ENCODE data around the gene CCHCR1.
"Not testable (repeated sequence)": the region's sequence is repeated elsewhere in the genome, so short reads cannot be mapped to it uniquely, and the experiment has no call there.

The CCHCR1 gene

DNA sequence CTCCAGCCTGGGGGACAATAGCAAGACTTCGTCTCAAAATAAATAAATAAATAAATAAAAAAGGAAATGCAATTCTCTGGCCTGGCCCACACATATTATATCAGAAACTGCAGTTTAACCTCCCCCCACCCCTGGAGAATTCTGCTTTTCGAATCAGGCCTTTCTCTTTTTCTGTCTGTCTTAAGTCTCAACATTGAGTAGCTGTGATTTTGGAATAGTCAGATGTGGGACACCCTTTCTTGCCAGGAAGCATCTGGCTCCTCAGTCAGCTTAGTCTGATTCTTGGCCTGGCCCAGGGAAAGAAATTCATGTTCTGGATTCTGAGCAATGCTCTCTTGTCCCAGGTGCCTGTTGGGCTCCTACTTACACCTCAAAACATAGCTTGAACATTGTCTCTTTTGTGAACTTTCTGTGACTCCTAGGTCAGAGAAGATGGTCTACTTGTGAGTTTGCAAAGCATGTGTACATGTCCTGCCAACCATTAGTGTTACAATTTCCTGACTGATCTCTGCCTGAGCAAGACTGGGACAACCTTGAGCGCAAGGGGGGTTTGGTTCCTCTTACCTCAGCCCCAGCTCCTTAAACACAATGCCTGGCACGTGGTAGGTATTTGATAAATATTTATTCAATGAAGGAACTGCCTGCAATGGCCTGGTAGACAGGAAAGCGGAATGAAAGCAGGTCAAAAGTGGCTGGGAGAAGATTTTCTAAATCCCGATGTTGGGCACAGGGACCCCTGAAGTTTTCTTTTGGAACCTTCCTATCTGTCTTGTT is 36.6 kb upstream of the CCHCR1 start:
- TF ChIP-seq JUND (IDR thresholded peaks at IDR 0.05; ENCODE audit: low read depth) = no peak
- DNase-seq (ENCODE audit: low read depth in 1 of 2, low spot score in 1 of 2) = no peak
- in situ Hi-C loops (cut with HindIII; ENCODE audit: low pct_unique_long_range_greater_than_20kb, low sequenced_read_pairs) = no loop called here

DNA sequence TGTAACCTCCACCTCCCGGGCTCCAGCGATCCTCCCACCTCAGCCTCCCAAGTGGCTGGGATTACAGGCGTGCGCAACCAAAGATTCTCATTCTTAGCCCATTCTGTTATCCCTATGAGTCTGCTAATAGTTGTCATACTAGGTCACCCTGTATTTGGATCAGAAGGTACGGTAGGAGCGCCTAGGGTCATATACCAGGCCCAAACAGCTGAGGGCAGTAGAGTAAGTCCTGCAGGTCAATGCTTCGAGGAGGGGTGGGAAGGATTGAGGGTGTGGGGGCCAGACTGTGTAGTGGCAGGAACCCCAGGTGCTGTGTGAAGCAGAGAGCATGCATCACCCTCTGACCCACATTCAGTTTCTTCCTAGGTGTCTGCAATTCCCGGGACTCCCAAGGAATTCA is 35.6 kb upstream of the CCHCR1 start:
- in situ Hi-C loops (cut with HindIII; ENCODE audit: low pct_unique_long_range_greater_than_20kb, low sequenced_read_pairs) = no loop called here

DNA sequence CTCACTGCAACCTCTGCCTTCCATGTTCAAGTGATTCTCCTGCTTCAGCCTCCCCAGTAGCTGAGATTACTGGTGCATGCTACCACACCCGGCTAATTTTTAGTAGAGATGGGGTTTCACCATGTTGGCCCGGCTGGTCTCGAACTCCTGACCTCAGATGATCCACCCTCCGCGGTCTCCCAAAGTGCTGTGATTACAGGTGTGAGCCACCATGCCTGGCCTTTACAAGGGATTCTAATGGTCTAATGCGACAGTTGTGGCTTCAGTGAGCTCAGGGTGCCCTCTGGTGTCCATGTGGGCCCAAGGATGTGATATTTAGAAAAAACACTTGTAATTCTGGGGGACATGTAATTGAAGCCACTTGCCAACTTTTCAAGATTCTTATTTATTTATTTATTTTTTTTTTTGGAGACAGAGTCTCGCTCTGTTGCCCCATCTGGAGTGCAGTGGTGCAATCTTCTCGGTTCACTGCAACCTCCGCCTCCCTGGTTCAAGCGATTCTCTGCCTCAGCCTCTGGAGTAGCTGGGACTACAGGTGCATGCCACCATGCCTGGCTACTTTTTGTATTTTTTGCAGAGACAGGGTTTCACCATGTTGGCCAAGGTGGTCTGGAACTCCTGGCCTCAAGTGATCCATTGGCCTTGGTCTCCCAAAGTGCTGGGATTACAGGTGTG is 35.0 kb upstream of the CCHCR1 start:
- in situ Hi-C loops (cut with HindIII; ENCODE audit: low pct_unique_long_range_greater_than_20kb, low sequenced_read_pairs) = not testable (repeated sequence)
- peak in 1 of 2 experiments; percentile 90 for DNase-seq (ENCODE audit: low read depth in 1 of 2, low spot score in 1 of 2)

More for the DNA sequence above, 35.6 kb upstream of the CCHCR1 start:
- DNase-seq (ENCODE audit: low read depth in 1 of 2, low spot score in 1 of 2) = peak in 1 of 2 experiments; percentile 35
- no peak for TF ChIP-seq JUND (IDR thresholded peaks at IDR 0.05; ENCODE audit: low read depth)

DNA sequence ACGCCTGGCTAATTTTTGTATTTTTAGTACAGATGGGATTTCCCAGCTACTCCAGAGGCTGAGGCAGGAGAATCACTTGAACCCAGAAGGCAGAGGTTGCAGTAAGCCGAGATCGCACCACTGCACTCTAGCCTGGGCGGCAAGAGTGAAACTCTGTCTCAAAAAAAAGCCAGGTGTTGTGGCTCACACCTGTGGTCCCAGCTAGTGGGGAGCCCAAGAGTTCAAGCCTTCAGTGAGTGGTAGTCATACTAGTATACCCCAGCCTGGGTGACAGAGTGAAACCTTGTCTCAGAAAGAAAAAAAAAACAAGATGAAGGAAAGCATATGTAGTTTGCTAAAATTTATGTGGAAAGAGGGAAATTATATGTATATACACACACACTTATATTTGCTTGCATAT is 32.9 kb upstream of the CCHCR1 start:
- no peak for DNase-seq (ENCODE audit: low read depth in 1 of 2, low spot score in 1 of 2)
- in situ Hi-C loops (cut with HindIII; ENCODE audit: low pct_unique_long_range_greater_than_20kb, low sequenced_read_pairs) = no loop called here
- TF ChIP-seq JUND (IDR thresholded peaks at IDR 0.05; ENCODE audit: low read depth) = no peak

DNA sequence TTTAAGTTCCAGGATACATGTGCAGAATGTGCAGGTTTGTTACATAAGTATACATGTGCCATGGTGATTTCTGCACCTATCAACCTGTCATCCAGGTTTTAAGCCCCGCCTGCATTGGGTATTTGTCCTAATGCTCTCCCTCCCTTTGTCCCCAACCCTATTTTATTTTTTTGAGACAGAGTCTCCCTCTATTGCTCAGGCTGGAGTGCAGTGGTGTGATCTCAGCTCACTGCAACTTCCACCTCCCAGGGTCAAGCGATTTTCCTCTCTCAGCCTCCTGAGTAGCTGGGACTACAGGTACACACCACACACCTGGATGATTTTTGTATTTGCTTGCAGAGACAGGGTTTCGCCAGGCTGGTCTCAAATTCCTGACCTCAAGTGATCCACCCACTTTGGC is 31.6 kb upstream of the CCHCR1 start:
- DNase-seq (ENCODE audit: low read depth in 1 of 2, low spot score in 1 of 2); in situ Hi-C loops (cut with HindIII; ENCODE audit: low pct_unique_long_range_greater_than_20kb, low sequenced_read_pairs): not testable (repeated sequence)

DNA sequence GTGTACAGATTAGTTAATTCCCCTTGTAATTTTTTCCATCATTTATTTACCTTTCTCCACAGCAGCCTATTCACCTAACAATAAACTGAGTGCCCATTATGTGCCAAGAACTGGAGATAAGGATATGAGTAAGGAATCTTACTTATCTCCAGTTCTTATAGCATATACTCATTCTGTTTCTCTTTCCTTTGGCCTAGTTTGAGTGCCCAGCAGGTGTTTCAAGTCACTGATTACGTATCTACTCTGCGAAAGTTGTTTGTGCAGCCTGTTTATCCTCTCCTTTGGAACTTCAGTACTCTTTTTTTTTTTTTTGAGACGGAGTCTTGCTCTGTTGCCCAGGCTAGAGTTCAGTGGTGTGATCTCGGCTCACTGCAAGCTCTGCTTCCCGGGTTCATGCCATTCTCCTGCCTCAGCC is 30.2 kb upstream of the CCHCR1 start:
- in situ Hi-C loops (cut with HindIII; ENCODE audit: low pct_unique_long_range_greater_than_20kb, low sequenced_read_pairs) = no loop called here
- no peak for TF ChIP-seq JUND (IDR thresholded peaks at IDR 0.05; ENCODE audit: low read depth)

DNA sequence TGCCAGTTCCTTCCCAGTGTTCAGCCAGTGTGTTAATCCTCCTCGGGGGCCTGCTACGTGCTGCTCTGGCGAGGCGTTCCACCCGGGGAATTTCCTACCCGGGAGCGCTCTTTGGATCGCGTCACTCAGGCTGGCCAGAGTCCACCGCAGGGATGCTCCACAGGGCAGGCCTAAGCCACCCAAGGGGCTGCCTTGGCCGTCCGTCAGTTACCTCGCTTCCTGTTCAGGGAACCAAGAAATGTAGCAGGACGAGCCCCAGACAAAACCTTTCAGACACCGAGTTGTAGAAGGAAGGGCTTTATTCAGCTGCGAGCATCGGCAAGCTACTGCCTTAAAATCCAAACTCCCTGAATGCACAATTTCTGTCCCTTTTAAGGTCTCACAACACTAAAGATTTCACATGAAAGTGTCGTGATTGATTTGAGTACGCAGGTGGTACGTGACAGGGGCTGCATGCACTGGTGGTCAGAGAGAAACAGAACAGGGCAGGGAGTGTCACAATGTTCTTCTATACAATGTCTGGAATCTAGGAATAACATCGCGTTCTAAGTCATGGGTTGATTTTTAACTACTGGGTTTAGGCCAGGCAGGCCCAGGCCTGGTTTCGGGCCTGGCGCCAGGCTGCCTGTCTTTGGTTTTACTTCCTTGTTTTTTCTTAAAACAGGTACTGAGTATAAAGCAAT is 28.6 kb upstream of the CCHCR1 start:
- in situ Hi-C loops (cut with HindIII; ENCODE audit: low pct_unique_long_range_greater_than_20kb, low sequenced_read_pairs) = no loop called here
- DNase-seq (ENCODE audit: low read depth in 1 of 2, low spot score in 1 of 2) = no peak

More for the DNA sequence above, 30.2 kb upstream of the CCHCR1 start:
- DNase-seq (ENCODE audit: low read depth in 1 of 2, low spot score in 1 of 2) = no peak

DNA sequence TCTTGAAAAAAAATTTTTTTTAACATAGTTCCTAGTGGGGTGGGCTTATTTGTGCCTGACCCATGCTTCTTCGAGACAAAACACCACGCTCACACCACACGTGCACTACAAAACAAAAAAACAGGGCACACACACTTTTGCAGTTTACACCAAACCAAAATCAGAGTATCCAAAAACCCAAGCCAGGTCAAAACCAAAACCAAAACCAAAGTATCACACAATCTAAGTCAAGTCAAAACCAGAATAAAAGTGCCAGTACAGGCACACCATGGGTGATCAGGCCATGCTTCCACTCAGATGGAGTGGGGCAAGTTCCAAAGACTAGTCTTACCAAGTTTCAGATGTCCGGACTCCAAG is 28.1 kb upstream of the CCHCR1 start:
- in situ Hi-C loops (cut with HindIII; ENCODE audit: low pct_unique_long_range_greater_than_20kb, low sequenced_read_pairs); DNase-seq (ENCODE audit: low read depth in 1 of 2, low spot score in 1 of 2): not testable (repeated sequence)

More for the DNA sequence above, 28.6 kb upstream of the CCHCR1 start:
- TF ChIP-seq JUND (IDR thresholded peaks at IDR 0.05; ENCODE audit: low read depth) = no peak

DNA sequence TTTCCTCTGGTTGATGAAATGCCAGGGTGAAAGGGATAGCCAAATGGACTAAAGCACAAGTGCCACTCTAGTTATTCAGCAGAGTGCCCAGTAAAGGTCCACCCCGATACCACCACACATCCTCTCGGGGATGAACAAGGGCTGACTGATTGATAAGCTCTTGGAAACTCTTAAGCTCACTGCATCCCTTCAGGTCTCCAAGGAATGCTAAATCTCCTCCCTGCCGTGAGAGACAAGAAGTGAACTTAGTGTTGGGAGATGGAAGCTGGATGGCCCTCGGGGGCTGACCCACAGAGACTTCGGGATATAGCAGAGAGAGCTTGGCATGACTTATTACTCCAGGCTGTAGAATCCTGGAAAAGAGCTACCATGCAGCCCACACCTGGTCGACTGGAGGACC is 26.3 kb upstream of the CCHCR1 start:
- DNase-seq (ENCODE audit: low read depth in 1 of 2, low spot score in 1 of 2); in situ Hi-C loops (cut with HindIII; ENCODE audit: low pct_unique_long_range_greater_than_20kb, low sequenced_read_pairs): not testable (repeated sequence)

DNA sequence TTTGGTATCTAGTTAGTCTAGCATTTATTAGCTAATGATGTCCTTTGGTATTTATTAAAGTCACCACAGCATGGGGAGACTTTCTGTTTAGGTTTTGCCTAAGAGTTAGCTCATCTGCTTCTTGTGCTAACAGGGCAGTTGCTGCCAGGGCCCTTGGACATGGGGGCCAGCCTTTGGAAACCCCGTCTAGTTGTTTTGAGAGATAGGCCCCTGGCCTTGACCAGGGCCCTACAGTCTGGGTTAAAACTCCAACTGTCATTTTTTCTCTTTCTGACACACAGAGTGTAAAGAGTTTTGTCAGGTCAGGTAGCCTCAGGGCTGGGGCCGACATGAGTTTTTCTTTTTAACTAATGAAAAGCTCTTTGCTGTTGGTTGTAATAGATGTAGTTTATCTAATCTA is 25.7 kb upstream of the CCHCR1 start:
- DNase-seq (ENCODE audit: low read depth in 1 of 2, low spot score in 1 of 2); in situ Hi-C loops (cut with HindIII; ENCODE audit: low pct_unique_long_range_greater_than_20kb, low sequenced_read_pairs): not testable (repeated sequence)

DNA sequence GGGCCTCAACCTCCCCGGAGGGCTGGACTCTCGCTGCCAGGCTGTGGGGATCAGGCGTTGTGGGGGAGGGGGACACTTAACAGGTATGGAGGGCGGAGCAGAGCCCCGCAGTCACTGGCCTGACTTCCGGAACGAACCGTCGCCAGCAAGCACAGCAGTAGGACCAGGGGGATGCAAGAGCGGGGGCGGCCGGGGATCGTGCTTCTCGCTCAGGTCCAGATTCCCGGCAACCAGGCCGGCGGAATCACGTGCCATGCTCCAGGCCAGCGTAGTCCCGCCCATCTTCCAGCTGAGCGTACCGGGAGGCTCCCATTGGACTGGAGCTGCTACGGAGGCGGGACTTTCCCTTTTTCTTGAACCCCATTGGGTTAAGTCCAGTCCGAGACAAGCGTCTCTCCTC is 22.9 kb upstream of the CCHCR1 start:
- no peak for DNase-seq (ENCODE audit: low read depth in 1 of 2, low spot score in 1 of 2)
- in situ Hi-C loops (cut with HindIII; ENCODE audit: low pct_unique_long_range_greater_than_20kb, low sequenced_read_pairs) = no loop called here
- no peak for TF ChIP-seq JUND (IDR thresholded peaks at IDR 0.05; ENCODE audit: low read depth)

DNA sequence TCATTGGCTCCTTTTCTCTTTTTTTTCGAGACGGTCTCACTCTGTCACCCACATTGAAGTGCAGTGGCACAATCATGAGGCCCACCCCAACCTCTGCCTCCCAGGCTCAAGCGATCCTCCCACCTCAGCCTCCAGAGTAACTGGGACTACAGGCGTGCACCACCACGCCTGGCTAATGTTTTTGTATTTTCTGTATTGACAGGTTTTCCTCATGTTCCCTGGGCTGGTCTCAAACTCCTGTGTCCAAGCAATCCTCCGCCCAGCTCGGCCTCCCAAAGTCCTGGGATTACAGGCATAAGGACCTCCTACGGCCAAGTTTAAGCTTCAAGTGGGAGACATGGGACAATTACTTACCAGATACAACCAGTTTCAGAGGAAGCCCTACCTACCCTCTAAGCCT is 22.3 kb upstream of the CCHCR1 start:
- in situ Hi-C loops (cut with HindIII; ENCODE audit: low pct_unique_long_range_greater_than_20kb, low sequenced_read_pairs) = no loop called here
- TF ChIP-seq JUND (IDR thresholded peaks at IDR 0.05; ENCODE audit: low read depth) = no peak

DNA sequence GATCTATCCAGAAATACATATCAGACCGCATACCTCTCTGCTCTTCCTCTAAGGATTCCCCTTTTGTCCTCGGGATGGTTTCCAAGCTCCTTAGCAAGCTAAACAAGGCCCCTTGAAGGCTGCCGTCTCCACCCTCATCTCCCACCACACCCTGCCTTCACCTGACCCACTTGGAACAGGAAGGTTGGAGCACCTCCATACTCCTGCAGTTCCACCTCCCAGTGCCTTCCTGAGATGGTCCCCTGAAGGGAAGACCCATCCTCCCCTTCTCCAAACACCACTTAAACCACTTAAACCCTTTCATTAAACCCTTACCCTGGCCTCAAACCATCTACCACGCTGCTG is 21.4 kb upstream of the CCHCR1 start:
- in situ Hi-C loops (cut with HindIII; ENCODE audit: low pct_unique_long_range_greater_than_20kb, low sequenced_read_pairs) = no loop called here
- no peak for TF ChIP-seq JUND (IDR thresholded peaks at IDR 0.05; ENCODE audit: low read depth)
- DNase-seq (ENCODE audit: low read depth in 1 of 2, low spot score in 1 of 2) = no peak

More for the DNA sequence above, 22.3 kb upstream of the CCHCR1 start:
- DNase-seq (ENCODE audit: low read depth in 1 of 2, low spot score in 1 of 2) = no peak

All from T47D (cell line).